HG03103 (cell line): ENCODE results near the gene PIM1.

Experiments
- ATAC-seq: cut with Tn5 transposase; IDR thresholded peaks from one replicate; pipeline ENCODE4 v1.9.1; 2021; ENCODE audit warnings: low read depth; ENCODE audit not compliant: unreplicated experiment

The PIM1 gene

DNA sequence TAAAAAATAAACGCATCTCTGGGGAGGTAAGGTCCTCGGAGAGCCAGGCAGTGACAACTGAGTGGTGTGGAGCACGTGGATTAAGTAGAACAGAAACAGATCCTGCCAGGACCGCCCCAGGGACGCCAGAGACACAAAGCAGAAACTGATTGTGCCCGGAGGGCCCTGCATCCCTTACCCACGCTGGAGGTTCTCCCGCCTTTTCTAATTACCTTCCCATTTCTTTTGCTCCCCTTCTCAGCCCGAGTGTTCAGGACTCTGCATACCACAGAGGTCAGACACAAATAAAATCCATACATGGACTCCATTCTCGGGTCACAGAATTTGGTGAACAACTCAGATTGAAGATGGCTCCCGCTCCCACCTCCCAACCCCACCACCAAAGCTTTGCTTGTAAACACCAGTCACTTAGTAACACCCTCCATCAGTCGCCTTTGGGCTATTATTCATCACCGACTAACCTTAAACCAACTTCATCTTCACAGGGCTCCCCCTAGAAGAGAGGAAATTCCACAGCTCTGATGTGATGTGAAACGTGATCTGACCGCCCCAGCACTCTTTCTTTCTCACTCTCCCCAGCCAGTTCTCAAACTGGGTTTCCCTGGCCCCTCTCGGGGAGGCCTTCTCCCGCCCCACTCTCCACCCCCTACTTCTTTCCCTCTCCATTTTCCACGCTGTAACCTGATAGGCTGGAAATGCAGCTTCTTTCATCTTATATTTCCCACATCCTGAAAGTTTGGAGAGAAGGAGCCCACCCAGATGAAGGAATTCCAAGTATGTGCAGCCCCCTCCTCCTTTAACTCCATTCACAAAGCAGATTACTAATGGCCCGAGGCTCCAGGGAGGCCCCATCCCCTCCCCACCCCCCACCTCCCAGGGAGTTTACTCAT, 32.5 kb upstream of the PIM1 start:
- no peak for ATAC-seq

DNA sequence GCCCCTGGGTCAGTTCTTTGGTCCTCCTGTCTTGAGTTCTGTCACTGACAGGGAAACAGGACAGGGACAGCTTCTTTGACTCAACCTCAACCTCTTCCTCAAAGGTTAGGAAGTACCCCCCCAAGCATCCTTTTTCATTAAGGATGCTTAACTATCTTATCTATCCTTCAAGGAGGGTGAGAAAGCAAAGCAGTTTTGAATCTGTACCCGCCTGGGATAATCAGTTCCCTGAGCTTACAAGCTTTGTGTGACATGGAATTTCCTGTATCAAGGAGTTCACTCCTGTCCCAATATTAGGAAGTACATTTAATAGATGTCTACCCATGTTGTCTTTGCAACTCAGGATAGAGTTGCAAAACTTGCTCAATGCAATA, 31.1 kb upstream of the PIM1 start:
- ATAC-seq: no peak

DNA sequence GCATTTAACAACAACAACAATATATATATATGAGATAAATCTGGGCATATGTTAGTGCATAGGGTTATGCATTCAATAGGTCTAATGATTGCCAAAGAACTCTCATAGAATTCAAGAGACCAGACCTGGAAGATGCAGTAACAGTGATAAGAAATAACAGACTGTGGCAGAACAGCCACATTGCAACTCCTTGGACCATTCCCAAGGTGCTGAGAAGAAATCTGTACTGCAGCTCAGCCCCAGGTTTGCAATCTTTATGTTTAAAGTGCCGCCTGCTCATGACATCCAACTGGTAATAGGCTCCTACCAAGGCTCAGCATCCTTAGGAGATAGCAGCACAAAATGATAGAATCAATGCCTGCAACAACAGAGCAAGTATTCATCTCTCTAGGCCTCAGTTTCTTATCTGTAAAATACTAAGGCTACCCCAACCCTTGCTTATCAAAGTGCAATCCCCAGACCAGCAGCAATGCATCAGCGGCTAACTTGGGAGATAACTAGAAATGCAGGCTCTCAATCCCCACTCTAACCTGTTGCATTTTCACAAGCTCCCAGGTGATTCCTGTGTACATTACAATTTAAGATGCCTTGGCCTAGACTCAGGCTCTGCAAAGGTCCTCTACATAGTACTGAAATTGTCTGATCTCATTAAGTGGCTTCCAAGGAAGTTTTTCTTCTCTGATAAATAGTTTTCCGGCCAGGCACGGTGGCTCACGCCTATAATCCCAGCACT, 30.6 kb upstream of the PIM1 start:
- no peak for ATAC-seq

DNA sequence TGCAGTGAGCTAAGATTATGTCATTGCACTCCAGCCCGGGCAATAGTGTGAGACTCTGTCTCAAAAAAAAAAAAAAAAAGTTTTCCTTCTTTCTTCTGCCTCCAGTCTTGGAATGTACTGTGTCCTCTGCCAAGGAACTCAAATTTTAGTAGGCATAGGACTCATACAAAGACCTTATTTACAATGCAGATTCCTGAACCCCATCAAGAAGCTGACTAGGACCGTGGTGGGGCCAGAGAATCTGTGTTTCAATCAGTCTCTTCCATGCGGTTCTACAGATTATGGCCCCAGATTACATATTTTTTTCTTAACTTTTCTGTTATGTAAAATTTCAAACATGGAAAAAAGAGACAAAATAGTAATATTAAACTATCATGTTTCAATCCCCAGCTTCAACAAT, 29.8 kb upstream of the PIM1 start:
- ATAC-seq: no peak

DNA sequence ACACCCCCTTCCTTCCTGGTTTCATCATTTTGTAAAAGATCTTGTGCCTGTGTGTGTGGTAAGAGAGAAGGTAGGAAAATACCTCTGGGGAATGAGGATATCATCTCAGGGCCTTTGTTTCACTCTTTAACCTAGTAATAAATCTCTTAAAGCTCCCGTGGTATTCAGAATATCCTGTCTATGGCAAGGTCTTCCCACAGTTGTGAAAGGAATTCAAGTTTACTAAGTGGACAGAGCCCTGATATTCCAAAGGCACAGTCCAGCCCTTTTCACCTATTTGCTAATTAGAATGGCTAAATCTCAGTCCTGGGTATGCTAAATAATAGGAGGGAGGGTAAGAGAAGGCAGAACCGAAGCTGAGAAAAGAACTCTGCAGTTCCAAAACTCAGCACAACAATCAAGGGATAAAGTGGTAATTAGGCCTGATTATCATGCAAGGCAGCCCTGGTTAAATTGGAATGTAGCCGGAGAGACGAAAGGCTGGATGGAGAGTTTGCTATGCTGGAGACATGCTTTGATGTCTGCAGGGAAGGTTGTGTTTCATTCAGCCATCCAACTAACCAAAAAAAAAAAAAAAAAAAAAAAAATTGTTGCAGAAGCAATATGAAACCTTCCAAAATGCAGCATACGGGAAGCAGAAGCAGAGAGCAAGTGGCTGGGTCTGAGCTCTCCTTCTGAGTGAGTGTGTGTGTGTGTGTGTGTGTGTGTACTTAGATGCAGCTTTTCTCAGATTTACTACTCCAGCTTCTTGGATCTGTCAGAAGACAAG, 28.5 kb upstream of the PIM1 start:
- ATAC-seq: no peak

DNA sequence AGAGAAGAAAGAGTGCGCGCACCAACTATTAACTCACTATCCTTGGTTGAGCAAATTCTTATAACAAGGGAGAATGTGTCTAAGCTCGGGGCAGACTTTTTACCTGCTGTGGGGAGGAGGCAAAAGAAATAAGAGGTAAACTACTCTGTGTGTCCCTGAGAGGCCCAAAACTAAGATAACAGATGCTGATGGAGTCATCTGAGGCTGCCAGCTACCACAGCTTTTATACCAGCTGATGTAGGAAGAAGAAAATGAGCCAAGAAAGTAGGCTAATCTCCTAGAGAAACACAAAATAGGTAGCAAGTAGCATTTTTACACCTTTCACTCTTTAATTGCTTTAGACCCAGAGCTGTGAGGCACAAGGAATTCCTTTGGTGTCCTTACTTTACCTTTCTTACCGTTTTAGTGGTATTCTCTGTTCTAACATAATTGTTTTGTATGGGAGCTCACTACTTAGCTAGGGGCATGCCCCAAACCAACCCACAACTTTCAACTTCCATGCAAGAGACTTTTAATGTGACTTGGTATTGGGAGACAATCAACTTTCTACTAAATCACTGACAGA, 27.8 kb upstream of the PIM1 start:
- ATAC-seq: no peak

DNA sequence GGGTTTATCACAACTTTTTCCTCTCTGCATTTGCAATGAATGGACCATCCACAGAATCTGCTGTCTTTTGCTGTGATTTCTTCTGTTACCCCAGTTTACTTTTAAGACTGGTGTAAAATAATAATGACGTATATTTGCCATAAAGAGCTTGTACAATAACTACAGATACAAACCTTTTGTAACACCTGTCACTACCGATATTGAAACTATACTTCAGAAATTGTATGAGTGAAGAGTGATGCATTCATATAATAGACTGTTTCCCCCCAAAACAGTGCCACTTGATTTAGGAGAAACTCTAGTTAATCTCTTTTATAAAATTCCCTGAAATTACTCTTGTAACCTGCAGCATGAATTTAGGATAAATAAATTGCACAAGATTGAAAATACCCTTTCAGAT, 26.4 kb upstream of the PIM1 start:
- no peak for ATAC-seq

DNA sequence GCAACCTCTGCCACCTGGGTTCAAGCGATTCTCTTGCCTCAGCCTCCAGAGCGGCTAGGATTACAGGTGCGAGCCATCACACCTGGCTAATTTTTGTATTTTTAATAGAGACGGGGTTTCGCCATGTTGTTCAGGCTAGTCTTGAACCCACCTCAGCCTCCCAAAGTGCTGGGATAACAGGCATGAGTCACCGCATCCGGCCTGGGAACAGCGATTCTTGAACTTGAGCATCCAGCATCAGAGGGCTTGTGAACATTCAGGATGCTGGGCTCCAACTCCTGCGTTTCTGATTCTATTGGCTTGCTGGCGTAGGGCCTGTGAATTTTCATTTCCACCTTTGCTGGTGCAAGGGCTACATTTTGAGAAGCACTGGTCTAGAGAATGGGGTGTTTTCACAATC, 24.5 kb upstream of the PIM1 start:
- no peak for ATAC-seq

DNA sequence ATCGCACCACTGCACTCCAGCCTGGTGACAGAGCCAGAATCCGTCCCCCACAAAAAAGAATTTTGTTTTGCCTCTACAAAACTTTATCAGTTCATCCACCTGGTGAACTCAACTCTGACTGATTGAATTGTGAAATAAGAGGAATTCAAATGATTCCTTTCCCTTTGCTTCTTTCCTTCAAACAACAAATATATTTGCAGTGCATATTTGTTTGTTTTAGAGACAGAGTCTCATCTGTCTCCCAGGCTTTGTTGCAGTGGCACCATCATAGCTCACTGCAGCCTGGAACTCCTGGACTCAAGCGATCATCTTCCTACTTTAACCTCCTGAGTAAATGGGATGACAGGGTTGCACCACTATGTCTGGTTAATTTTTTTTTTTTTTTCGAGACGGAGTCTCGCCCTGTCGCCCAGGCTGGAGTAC, 23.2 kb upstream of the PIM1 start:
- no peak for ATAC-seq

DNA sequence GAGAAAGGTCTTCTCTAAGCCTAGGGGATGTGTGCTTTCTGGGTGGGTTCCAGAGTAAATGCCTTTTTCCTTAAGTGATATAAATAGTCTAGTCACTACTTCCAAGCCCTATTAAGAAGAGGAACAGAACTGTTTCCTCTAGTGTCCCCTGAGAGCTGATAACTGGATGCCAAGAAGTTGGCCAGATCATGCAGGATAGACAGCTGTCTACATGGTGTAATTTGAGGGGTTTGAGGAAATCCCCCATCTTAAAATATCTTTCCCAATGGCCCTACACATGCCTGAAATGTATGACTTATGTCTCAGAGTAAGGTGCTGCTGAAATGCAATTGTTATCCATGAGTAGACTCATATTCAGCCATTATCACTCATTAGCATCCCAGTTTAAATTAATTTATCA, 20.2 kb upstream of the PIM1 start:
- ATAC-seq: no peak

DNA sequence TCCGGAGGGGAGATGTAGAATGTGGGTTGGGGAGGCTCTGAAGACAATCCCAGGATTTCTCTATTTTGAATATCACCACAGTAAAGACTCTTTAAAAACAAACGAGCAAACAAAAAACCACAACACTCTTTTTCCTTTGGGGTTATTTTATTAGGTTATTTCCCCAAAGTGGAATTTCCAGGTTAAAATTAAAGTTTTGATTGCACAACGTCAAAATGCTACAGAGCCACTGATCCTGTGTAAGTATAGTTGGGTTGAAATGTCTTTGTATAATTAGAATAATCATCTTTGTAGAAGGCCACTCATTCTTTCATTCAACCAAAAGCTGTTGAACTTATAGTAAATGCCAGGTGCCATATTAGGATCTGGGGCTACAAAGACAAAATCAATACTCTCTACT, 19.6 kb upstream of the PIM1 start:
- no peak for ATAC-seq

DNA sequence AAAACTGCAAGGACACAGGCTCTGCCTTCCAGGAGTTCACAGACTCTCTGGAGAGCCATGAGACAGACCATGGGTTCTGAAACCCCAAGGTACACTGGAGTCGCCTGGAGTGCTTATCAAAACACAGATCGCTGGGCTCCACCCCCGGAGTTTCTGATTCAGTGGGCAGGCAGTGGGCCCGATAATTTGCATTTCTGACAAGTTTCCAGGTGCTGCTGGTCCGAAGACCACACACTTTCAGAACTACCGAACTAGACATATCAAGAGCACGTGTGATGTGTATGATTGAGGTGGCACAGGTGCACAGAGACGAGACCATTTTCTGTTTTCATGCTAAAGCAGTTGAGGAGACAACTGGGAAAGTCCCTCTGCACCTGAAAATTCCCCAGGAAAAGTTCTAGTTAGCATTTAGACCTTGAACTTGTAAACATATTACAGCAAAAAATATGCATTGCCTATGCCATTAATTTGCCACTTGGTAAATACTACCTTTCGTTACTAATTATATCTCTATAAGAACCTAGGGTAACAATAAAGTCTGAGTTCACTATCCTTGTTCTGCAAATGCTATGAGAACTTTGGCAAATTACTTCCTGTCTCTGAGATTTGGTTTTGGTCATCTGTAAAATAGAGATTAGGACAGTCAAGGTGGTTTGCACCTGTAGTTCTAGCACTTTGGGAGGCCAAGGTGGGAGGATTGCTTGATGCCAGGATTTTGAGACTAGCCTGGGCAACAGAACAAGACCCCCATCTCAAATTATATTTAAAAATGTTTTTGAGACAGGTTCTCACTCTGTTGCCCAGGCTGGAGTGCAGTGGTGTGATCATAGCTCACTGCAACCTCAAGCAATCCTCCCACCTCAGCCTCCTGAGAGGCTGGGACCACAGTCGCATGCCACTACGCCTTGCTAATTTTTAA, 14.3 kb upstream of the PIM1 start:
- ATAC-seq: peak; percentile 78

DNA sequence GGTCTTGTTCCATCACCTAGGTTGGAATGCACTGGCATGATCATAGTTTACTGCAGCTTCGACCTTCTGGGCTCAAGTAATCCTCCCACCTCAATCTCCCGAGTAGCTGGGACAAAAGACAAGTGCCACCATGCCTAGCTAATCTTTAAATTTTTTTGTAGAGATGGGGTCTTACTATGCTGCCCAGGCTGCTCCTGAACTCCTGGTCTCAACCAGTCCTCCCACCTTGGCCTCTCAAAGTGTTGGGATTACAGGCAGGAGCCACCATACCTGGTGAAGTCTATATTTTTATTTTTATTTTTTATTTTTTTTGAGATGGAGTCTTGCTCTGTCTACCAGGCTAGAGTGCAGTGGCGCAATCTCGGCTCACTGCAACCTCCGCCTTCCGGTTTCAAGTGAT, 11.4 kb upstream of the PIM1 start:
- ATAC-seq: no peak

DNA sequence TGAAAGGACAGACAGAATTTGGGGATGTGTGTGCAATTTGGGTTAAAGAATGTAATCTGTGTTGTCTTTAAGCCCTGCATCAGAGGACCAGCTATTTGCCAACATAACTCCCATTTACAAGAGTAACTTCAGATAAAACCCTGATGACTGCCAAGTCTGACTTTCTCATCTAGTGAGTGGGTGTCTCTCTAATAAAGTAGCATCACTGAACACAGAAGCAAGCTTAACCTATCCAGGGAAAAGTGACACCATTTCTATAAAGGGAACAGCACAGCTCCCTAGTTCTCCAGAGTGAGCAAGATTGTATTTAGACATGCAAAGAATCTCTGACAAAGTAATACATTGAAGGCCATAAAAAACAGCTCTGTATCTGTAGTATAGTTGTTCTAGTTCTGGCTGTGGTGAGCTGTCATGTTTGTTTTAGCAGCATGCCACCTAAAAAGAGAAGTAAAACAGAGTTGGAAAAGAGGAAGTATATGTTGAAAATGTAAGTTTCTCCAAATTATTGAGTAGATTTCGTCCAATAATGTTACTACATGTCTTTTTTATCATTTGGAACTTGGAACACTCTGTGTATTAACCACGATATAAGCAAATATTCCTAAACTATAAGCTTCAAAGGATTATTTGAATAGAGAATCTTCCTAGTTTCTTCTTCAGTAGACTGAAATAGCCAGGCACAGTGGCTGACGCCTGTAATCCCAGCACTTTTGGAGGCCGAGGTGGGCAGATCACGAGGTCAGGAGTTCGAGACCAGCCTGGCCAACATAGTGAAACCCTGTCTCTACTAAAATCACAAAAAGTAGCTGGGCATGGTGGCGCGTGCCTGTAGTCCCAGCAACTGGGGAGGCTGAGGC, 8.8 kb upstream of the PIM1 start:
- no peak for ATAC-seq

DNA sequence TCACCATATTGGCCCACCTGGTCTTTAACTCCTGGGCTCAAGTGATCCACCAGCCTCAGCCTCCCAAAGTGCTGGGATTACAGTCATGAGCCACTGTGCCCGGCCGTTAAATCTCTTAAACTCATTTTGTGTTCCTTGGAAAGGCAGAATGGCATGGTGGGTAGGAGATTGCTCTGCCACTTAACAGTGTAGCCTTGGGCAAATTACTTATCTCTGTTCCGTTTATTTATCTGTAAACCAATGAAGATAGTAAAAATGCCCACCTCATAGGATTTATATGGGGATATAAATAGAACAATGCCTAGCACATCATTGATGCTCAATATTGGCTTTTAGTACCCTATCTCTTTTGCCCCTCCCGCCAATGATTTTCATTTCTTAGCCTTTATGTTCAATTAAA, 7.2 kb upstream of the PIM1 start:
- no peak for ATAC-seq

DNA sequence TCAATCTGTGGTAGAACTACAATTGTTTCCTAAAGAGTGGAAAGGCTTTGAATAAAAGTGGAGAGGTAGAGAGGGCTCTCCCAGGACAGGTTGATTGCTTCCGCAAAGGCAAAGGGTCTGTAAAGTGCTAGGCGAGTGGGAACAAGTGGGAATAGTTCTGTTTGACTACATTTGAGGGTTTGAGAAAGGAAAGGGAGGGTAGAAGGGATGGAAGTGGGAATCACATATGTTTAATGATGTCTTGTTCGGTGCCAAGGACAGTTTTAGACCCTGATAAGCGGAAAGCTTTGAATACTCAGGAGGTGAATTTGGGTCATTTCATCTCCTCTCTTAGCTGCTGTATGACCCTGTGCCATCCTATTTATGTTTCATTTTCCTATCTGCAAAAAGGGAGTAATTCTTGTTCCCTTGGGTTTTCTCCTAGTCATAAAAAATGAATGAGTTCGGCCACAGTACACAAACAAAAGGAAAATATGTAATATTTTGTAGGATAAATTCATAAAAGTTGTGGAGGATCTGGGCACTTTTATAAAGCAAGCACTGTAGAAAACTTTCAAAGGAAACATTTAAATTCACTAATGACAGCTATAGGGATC, 1.7 kb upstream of the PIM1 start:
- no peak for ATAC-seq

DNA sequence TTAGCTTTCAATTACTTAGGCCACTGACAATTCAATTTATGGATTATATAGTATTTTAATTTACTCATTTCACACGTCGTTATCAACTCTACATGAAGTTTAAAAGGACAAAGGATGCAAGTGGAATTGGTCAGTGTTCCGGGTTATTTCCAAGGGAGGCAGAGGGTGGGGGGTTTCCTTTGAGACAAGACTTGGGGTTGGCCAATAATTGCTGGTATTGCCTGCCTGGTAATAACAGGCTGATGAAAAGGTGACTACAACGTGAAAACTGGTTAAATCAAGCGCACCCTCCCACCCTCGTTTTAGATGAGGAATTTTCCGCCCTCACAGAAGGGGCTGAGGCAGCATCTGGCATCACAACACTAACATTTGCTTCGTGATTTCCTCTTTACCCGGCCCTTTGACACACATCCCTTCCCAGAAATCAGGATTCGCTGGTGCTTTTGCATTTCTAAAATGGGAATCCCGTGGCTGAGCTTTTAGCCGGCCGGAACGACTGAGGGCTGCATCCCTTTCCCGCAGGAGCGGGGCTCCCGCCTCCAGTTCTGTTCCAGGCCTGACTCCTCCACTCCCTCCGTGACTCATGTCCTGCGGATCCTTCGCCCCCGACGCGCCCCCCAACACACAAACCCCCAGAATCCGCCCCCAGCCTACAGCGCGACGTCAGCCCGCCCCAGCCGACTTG, 999 bp upstream of the PIM1 start:
- no peak for ATAC-seq
